ENCODE measurements around the gene COL13A1. TPM values are rescaled to one million over a fixed set of nuclear protein-coding genes. Genes with fewer than 3 reads are reported as not detected.
A peak's percentile ranks its signal among the peaks of the same experiment; 100 is the strongest.

COL13A1 gene
- polyA plus RNA-seq, 1 donor: 8.7 TPM

DNA sequence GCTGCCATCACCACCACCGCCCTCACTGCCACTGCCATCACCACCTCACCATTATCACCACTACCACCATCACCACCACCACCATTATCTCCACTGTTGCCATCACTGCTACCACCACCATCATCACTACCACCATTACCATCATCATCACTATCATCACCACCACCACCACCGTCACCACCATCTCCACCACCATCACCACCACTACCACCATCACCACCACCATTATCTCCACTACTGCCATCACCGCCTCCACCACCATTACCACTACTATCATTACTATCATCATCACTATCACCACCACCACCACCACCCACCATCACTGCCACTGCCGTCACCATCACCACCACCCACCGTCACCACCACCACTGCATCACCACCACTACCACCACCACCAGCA lies 9.9 kb upstream of the COL13A1 start:
- no peak for DNase-seq (ENCODE audit: low read depth)

GRCh38 chr10:69792341-69792740 lies 9.4 kb upstream of the COL13A1 start:
- no peak for DNase-seq (ENCODE audit: low read depth)

GRCh38 chr10:69794673-69795072 lies 7.0 kb upstream of the COL13A1 start:
- no peak for DNase-seq (ENCODE audit: low read depth)

- no peak for DNase-seq (ENCODE audit: low read depth)
Measured at GRCh38 chr10:69795242-69795934, 6.3 kb upstream of the COL13A1 start.

DNA sequence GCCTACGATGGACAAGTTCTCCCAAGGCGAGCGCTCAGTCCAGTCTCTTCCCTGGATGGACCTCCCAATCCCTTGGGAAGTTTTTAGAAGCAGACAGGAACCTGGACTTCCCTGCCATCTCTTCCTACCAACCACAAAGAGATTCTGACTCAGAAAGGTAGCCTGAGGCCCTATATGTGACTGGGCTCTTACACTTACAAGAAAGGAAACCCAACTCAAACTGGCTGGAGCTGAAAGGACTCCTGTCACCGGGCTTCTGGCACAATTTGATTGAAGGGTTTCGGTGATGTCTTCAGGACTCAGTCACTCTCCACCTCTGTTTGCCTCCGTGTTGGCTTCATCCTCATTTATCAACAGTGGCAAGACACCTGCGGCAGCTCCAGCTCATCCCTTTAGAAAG lies 3.7 kb upstream of the COL13A1 start:
- no peak for DNase-seq (ENCODE audit: low read depth)

DNA sequence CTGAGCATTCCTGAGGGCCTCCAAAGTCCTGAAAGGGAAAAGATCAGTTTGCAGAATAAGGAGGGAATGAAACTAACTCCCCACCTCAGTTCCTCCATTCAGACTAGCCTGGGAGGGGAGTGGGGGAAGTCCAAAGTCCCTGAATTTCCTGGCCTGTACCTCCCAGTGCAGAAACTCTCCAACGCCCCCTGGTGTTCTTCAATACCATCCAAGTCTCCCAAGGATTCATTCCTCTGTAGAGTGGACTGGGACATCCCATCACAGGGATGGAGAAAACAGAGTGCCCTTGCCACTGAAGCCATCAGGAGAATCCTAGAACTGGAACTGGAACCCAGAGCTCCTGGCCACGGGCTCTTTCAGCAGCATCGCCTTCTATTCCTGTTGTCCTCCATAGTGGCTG lies 1.6 kb upstream of the COL13A1 start:
- peak; percentile 11 for DNase-seq (ENCODE audit: low read depth)

GRCh38 chr10:69800665-69801064 lies 1.0 kb upstream of the COL13A1 start:
- no peak for DNase-seq (ENCODE audit: low read depth)

DNA sequence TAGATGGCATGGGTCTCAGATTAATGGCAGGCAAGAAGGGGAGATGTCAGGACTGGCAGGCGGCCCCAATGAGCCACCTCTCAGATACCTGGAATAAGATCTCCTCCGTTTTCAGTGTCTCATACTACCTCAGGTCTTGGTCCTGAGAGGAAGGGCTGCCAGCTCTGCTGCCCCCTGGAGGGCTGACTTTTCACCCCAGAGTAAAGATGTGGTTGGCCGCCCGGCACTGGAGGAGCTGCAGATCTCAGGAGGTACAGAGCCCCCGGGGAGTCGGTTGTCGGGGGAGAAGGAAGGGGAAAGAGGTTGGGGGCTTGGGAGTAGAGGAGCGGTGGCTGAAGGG lies 642 bp upstream of the COL13A1 start:
- no peak for DNase-seq (ENCODE audit: low read depth)

DNA sequence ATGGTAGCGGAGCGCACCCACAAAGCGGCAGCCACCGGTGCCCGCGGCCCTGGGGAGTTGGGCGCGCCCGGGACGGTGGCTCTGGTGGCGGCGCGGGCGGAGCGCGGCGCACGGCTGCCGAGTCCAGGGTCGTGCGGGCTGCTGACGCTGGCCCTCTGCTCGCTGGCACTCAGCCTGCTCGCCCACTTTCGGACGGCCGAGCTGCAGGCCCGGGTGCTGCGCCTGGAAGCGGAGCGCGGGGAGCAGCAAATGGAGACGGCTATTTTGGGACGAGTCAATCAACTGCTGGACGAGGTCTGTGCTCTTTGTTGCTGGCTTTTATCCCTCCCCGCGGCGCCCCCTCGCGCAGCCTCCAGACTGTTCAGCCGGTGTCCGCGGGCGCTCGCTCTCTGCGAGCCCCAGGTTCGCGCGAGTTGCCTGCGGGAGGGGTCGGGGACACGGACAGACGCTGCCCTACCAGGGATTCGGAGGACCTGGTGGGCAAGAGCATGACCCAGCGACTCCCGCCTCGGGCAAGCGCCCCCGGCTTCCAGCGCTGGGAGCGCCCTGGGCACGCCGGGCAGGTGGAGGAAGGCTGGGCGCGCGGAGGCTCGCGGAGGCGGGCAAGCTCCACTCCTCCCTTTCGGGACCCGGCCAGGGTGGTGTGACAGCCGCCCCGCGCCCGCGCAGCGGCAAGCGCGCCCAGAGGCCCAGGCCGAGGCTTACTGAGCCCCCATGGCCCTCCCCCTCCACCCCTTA lies 887 bp downstream of the COL13A1 start:
- DNase-seq (ENCODE audit: low read depth): no peak

DNA sequence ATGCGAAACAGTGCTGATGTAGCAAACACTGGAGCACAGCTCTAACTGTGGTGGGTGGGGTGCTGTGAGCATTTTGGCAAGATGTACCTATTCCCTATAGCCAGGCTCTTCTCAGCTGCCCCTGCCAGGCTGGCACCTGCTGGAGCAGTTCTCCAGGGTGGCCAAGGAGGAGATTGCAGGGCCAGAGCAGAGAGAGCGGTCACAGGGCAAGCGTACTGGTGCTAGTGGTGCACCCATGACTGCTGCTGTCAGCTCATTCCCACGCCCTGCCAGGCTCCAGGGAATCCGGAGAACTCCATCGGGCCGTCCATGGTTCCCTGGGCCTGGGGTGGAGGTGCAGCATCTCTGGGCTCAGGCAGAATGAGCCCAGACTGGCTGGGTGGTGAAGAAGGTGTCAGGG lies 2.1 kb downstream of the COL13A1 start:
- DNase-seq (ENCODE audit: low read depth): no peak

- DNase-seq (ENCODE audit: low read depth): no peak
Measured at GRCh38 chr10:69804775-69805174, 3.1 kb downstream of the COL13A1 start.

GRCh38 chr10:69807122-69807521 lies 5.4 kb downstream of the COL13A1 start:
- no peak for DNase-seq (ENCODE audit: low read depth)

DNA sequence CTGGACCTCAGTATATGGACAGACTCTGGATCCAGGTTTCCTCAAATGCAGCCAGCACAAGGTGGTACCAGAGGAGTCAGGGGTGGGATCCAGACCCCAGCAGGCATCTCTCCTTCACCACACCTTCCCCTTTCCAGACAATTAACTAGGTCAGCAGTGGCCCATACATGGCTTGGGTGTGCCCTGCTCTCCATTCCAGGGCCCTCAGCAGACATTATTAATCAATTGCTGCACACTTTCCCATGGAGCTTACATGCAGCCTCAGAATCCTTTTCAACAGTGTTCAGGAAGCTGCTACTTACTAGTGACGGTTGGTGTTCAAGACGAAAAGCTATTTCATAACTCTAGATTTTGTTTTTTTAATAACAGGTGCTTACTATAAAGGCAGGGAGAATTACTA lies 6.0 kb downstream of the COL13A1 start:
- DNase-seq (ENCODE audit: low read depth): no peak

GRCh38 chr10:69809318-69809717 lies 7.6 kb downstream of the COL13A1 start:
- no peak for DNase-seq (ENCODE audit: low read depth)

GRCh38 chr10:69810097-69810496 lies 8.4 kb downstream of the COL13A1 start:
- DNase-seq (ENCODE audit: low read depth): no peak

- DNase-seq (ENCODE audit: low read depth): no peak
Measured at GRCh38 chr10:69810675-69811397, 9.1 kb downstream of the COL13A1 start.

DNA sequence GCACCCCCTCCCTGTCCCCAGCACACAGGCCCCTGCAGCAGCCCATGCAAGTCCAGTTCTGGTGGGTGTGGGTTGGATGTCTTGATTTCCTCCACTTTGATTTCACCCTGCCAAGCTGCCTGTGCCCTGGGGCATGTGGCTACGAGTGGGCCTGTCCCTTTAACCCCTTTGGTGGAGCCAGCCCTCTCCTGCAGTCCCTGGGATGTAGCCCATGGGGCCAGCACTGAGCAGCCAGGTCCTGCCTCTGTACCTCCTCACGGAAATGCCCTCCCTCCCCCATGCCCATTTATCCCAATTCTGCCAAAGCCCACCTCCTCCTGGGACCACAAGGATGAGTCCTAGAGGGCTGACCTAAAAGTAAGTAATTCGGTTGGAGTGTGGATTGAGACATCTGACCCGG lies 11.9 kb downstream of the COL13A1 start:
- DNase-seq (ENCODE audit: low read depth): no peak

GRCh38 chr10:69814251-69814650 lies 12.5 kb downstream of the COL13A1 start:
- no peak for DNase-seq (ENCODE audit: low read depth)

- DNase-seq (ENCODE audit: low read depth): no peak
Measured at GRCh38 chr10:69815104-69815503, 13.4 kb downstream of the COL13A1 start.

DNA sequence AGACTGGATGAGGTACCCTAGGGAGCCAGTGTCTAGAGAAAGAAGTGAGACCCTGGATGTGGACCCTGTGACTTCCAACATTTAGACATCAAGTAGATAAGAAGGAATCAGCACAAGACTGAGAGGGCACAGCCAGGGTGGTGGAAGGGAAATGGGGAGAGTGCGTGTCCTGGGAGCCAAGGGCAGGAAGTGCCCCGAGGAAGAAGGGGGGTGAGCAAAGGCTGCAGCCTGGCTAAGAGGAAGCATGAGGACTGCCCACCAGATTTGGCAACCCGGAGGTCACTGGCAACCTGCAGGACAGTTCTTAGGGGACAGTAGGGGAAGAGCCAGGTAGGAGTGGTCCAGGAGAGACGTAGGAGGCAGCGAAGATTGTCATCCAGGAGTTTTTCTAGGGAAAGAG lies 14.8 kb downstream of the COL13A1 start:
- no peak for DNase-seq (ENCODE audit: low read depth)

GRCh38 chr10:69817078-69817581 lies 15.4 kb downstream of the COL13A1 start:
- DNase-seq (ENCODE audit: low read depth): no peak

- DNase-seq (ENCODE audit: low read depth): no peak
Measured at GRCh38 chr10:69818676-69819239, 17.1 kb downstream of the COL13A1 start.

Measured in forelimb muscle (tissue), 1 donor.